NCI-H748 (cell line): ENCODE results near the gene KCNQ5.
"Not testable (repeated sequence)": the region's sequence is repeated elsewhere in the genome, so short reads cannot be mapped to it uniquely, and the experiment has no call there.

Experiments
- DNase-seq: peaks from one replicate; lab custom pipeline; 2025; ENCODE audit not compliant: unreplicated experiment; lab: John Stamatoyannopoulos, UW

The KCNQ5 gene

GRCh38 chr6:73157870-73158269, 536.0 kb downstream of the KCNQ5 start:
- DNase-seq: no peak

GRCh38 chr6:73169111-73169510, 547.2 kb downstream of the KCNQ5 start:
- DNase-seq: no peak

GRCh38 chr6:73169633-73170032, 547.8 kb downstream of the KCNQ5 start:
- DNase-seq: no peak

GRCh38 chr6:73174646-73175045, 552.8 kb downstream of the KCNQ5 start:
- DNase-seq: no peak

- no peak for DNase-seq
Observed at GRCh38 chr6:73176057-73176456, 554.2 kb downstream of the KCNQ5 start.

GRCh38 chr6:73177221-73177944, 555.5 kb downstream of the KCNQ5 start:
- DNase-seq: no peak

- DNase-seq: no peak
Observed at GRCh38 chr6:73180076-73180738, 558.3 kb downstream of the KCNQ5 start.

GRCh38 chr6:73180763-73181619, 559.1 kb downstream of the KCNQ5 start:
- DNase-seq: peak; percentile 67

- no peak for DNase-seq
Observed at GRCh38 chr6:73182021-73182607, 560.2 kb downstream of the KCNQ5 start.

- DNase-seq: not testable (repeated sequence)
Observed at GRCh38 chr6:73193302-73193701, 571.4 kb downstream of the KCNQ5 start.

- DNase-seq: no peak
Observed at GRCh38 chr6:73194744-73195143, 572.9 kb downstream of the KCNQ5 start.

- no peak for DNase-seq
Observed at GRCh38 chr6:73200247-73200646, 578.4 kb downstream of the KCNQ5 start.

- DNase-seq: no peak
Observed at GRCh38 chr6:73200735-73201134, 578.9 kb downstream of the KCNQ5 start.

GRCh38 chr6:73203098-73203497, 581.2 kb downstream of the KCNQ5 start:
- DNase-seq: no peak

- no peak for DNase-seq
Observed at GRCh38 chr6:73204252-73204651, 582.4 kb downstream of the KCNQ5 start.

- DNase-seq: no peak
Observed at GRCh38 chr6:73207221-73207837, 585.5 kb downstream of the KCNQ5 start.

- DNase-seq: no peak
Observed at GRCh38 chr6:73209117-73209516, 587.3 kb downstream of the KCNQ5 start.

GRCh38 chr6:73216859-73217258, 595.0 kb downstream of the KCNQ5 start:
- no peak for DNase-seq

- DNase-seq: no peak
Observed at GRCh38 chr6:73225396-73225795, 603.5 kb downstream of the KCNQ5 start, which contains the start of gene KHDC1L. KHDC1L (minus strand) TSS chr6:73225496; CDS start chr6:73225408, 88 bp downstream.

GRCh38 chr6:73227606-73228255, 605.9 kb downstream of the KCNQ5 start:
- DNase-seq: no peak
